Caki2 (cell line): ENCODE measurements around the gene CCDC158. TPM values are rescaled to one million over a fixed set of nuclear protein-coding genes. Genes with fewer than 3 reads are reported as not detected.
"Not testable (repeated sequence)": the region's sequence is repeated elsewhere in the genome, so short reads cannot be mapped to it uniquely, and the experiment has no call there.

Experiments
- DNase-seq: peaks from one replicate; pipeline ENCODE4 v3.0.0-alpha.2; 2015; ENCODE audit warnings: low read depth
- in situ Hi-C: cut with HindIII; loops from 2 replicates; pipeline ENCODE4 v1.10.0; 2016; ENCODE audit warnings: low sequenced_read_pairs, low pct_unique_long_range_greater_than_20kb, mixed read lengths
- total RNA-seq: library from RNA; depleted of rRNA; stranded (reverse); fragments of >200 nt; shearing (Covaris generic); gene quantifications from 2 replicates; pipeline ENCODE4 v1.2.3, GENCODE V29; 2014; ENCODE audit warnings: low replicate concordance

CCDC158 gene
- total RNA-seq, 1 experiment from 2014 or later: not detected

- in situ Hi-C loops: no loop called here
- DNase-seq: no peak
Measured at GRCh38 chr4:76380561-76380960, 40.4 kb downstream of the CCDC158 start.

DNA sequence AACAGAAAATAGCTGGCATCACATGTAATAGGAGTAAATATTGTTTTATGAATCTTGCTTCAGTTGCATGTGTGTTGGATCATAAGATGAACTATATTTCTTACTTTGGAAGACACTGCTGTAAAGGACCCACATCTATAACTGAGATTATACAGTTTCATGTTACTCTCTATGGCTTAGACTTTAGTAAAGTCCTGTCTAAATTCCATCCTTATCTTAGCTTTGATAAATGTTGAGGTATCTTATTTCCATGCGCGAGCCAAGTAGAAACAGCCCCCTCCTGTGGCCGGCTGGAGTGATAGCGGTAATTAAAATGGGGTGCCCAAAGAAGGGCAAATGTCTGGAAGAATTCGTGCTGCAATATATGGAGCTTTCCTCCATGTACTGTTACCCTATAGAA lies 43.0 kb downstream of the CCDC158 start:
- in situ Hi-C loops: no loop called here
- no peak for DNase-seq

GRCh38 chr4:76377481-76377901 lies 43.5 kb downstream of the CCDC158 start:
- DNase-seq: no peak
- in situ Hi-C loops: no loop called here

- in situ Hi-C loops: no loop called here
- no peak for DNase-seq
Measured at GRCh38 chr4:76376534-76376933, 44.4 kb downstream of the CCDC158 start.

GRCh38 chr4:76375703-76376102 lies 45.2 kb downstream of the CCDC158 start:
- DNase-seq: no peak
- in situ Hi-C loops: no loop called here

DNA sequence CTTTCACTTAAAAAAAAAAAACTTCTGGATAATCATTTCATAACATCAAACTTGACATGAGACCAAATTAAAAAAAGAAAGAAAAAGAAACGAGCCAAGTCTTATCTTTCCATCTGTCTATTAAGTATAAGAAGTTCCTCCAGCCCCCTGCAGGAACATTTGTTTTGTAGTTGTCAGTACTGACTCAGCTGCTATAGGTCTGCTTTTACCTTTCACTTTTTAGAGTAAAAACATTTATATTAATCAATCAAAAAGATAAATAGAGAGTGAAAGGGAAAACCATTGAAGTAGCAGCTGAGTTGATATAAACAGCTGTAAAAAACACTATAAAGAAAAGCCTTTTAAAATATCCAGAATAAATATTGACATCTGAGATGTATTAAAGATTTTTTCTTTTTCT lies 46.1 kb downstream of the CCDC158 start:
- in situ Hi-C loops: no loop called here
- DNase-seq: no peak

DNA sequence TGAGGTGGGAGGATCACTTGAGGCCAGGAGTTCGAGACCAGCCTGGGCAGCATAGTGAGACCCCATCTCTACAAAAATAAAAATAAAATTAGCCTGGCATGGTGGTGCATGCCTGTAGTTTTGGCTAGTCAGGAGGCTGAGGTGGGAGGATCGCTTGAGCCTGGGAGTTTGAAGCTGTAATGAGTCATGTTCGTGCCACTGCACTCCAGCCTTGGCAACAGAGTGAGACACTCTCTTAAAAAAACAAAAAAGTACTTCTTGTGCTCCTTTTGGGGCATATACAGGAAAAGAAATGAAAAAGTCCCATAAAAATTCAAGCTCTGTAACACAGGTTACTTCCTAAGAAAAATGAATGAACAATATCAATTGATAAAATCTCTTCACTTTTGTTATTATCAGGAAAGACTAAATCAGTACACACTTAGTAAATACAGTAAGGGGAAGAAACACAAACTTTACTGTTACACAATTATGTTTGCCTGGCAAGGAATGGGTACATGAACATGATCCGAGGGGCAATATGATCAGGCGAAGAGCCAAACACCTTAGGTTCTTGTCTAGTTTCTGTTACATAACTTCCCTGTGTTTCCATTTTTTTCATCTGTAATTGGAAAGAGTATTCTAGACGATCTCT lies 46.9 kb downstream of the CCDC158 start:
- no peak for DNase-seq
- in situ Hi-C loops: no loop called here

GRCh38 chr4:76366737-76367136 lies 54.2 kb downstream of the CCDC158 start:
- in situ Hi-C loops: no loop called here

DNA sequence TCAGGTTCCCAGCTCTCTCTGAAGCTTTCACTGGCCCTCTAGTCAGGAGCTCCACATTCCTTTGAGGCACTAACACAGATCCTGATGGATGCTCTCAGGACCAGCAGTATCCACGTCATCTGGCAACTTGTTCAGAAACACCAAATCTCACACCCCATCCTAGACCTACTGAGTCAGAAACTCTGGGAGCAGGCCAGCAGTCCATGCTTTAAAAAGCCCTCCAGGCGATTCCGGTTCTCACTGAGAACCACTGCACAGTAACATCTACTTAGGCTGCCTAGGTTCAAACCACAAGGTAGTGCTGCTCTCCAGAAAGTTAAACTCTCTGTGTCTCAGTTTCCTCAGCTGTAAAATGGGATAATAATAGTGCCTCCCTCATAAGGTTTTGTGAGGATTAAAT lies 55.3 kb downstream of the CCDC158 start:
- DNase-seq: no peak
- in situ Hi-C loops: no loop called here

More at GRCh38 chr4:76366737-76367136, 54.2 kb downstream of the CCDC158 start:
- no peak for DNase-seq

- DNase-seq: no peak
Measured at GRCh38 chr4:76364763-76365162, 56.2 kb downstream of the CCDC158 start.

GRCh38 chr4:76363556-76364290 lies 57.2 kb downstream of the CCDC158 start:
- no peak for DNase-seq
- in situ Hi-C loops: no loop called here

More at GRCh38 chr4:76364763-76365162, 56.2 kb downstream of the CCDC158 start:
- in situ Hi-C loops: no loop called here

- no peak for DNase-seq
- in situ Hi-C loops: no loop called here
Measured at GRCh38 chr4:76361689-76362412, 59.1 kb downstream of the CCDC158 start.

GRCh38 chr4:76359881-76360466 lies 61.0 kb downstream of the CCDC158 start:
- DNase-seq, in situ Hi-C loops: not testable (repeated sequence)

DNA sequence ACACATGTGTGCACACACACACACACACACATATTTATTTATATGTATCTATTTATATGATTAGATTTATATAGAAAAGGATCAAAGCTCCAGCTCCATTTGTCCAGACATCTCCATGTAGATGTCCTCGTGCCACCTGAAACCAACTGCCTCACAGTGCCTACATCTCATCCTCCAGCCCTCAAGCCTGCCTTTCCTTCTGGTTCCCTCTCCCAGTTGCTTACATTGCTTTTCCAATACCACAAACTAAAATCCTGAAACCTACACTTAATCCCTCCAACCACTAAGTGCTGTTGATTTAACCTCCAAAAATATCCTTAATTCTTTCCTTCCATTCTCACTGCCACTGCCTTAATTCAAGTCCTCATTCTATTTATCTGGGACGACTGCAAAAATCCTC lies 63.0 kb downstream of the CCDC158 start:
- DNase-seq: no peak
- in situ Hi-C loops: no loop called here

- in situ Hi-C loops: no loop called here
- no peak for DNase-seq
Measured at GRCh38 chr4:76354517-76355473, 66.1 kb downstream of the CCDC158 start.

GRCh38 chr4:76342803-76343202 lies 78.1 kb downstream of the CCDC158 start:
- in situ Hi-C loops: no loop called here
- DNase-seq: no peak

- DNase-seq: no peak
Measured at GRCh38 chr4:76342191-76342590, 78.8 kb downstream of the CCDC158 start.

GRCh38 chr4:76341063-76341462 lies 79.9 kb downstream of the CCDC158 start:
- no peak for DNase-seq
- in situ Hi-C loops: no loop called here

More at GRCh38 chr4:76342191-76342590, 78.8 kb downstream of the CCDC158 start:
- in situ Hi-C loops: no loop called here
